Osteocyte (in vitro differentiated cells): ENCODE results near the gene C19orf12. TPM values are rescaled to one million over a fixed set of nuclear protein-coding genes. Genes with fewer than 3 reads are reported as not detected.
"Not testable (repeated sequence)": the region's sequence is repeated elsewhere in the genome, so short reads cannot be mapped to it uniquely, and the experiment has no call there.

Experiments
- DNase-seq: peaks from one replicate; pipeline ENCODE4 v3.0.0; 2021; ENCODE audit warnings: mixed read lengths; ENCODE audit not compliant: unreplicated experiment; ENCODE audit errors: extremely low spot score
- H3K27ac Mint-ChIP-seq: one replicate; pipeline ENCODE4 v1.8.0; 2021; ENCODE audit warnings: mild to moderate bottlenecking, mixed read lengths; ENCODE audit not compliant: unreplicated experiment
- H3K27me3 Mint-ChIP-seq: one replicate; pipeline ENCODE4 v1.8.0; 2021; ENCODE audit warnings: mixed read lengths; ENCODE audit not compliant: unreplicated experiment
- H3K36me3 Mint-ChIP-seq: one replicate; pipeline ENCODE4 v1.8.0; 2021; ENCODE audit warnings: mixed read lengths; ENCODE audit not compliant: unreplicated experiment
- H3K4me1 Mint-ChIP-seq: one replicate; pipeline ENCODE4 v1.8.0; 2021; ENCODE audit warnings: mixed read lengths; ENCODE audit not compliant: unreplicated experiment
- H3K4me3 Mint-ChIP-seq: one replicate; pipeline ENCODE4 v1.8.0; 2021; ENCODE audit warnings: mild to moderate bottlenecking, moderate library complexity, mixed read lengths; ENCODE audit not compliant: unreplicated experiment
- H3K9me3 Mint-ChIP-seq: one replicate; pipeline ENCODE4 v1.8.0; 2021; ENCODE audit warnings: mixed read lengths; ENCODE audit not compliant: unreplicated experiment
- total RNA-seq: library from RNA; stranded (reverse); gene quantifications from 2 replicates; pipeline ENCODE4 v1.2.1, GENCODE V29; 2021
- TF ChIP-seq, protein P1 (sequence below): fragments of 200-600 bp; sonication (generic); IDR thresholded peaks from 2 replicates; pipeline ENCODE4 v1.5.0; 2021; ENCODE audit warnings: antibody characterized with exemption, mild to moderate bottlenecking, moderate library complexity

C19orf12 gene
- total RNA-seq, 1 donor from 2014 or later: 42.7 TPM

DNA sequence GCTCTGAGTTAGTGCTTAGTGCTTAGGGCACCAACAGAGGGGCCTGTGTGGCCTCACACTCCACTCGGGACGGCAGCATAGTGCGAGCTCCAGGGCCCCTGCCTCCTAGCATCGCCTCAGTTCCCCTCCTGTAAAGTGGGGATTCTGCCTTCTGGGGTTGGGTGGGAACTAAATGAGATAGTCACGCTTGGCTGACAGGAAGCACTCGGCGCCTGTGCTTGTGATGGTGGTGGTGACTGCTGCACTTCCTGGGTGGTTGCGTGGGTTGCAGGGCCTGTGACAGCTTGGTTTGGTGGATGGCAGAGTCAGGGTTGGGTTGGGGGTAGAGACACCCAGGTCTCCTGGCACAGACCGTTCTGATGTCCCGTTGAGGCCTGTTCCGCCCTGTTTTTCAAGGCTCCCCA, 42.1 kb downstream of the C19orf12 start:
- Mint-ChIP-seq H3K27ac (no peak overlapping the region), H3K4me3 (no peak overlapping the region), H3K27me3 (no peaks in the 10 kb centered on the region), H3K4me1 (peaks cover 42% of the 10 kb centered on the region), H3K9me3 (no peaks in the 10 kb centered on the region), H3K36me3 (peaks cover 31% of the 10 kb centered on the region)
- no peak for DNase-seq
- TF ChIP-seq, protein P1, sequence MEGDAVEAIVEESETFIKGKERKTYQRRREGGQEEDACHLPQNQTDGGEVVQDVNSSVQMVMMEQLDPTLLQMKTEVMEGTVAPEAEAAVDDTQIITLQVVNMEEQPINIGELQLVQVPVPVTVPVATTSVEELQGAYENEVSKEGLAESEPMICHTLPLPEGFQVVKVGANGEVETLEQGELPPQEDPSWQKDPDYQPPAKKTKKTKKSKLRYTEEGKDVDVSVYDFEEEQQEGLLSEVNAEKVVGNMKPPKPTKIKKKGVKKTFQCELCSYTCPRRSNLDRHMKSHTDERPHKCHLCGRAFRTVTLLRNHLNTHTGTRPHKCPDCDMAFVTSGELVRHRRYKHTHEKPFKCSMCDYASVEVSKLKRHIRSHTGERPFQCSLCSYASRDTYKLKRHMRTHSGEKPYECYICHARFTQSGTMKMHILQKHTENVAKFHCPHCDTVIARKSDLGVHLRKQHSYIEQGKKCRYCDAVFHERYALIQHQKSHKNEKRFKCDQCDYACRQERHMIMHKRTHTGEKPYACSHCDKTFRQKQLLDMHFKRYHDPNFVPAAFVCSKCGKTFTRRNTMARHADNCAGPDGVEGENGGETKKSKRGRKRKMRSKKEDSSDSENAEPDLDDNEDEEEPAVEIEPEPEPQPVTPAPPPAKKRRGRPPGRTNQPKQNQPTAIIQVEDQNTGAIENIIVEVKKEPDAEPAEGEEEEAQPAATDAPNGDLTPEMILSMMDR: no peak

DNA sequence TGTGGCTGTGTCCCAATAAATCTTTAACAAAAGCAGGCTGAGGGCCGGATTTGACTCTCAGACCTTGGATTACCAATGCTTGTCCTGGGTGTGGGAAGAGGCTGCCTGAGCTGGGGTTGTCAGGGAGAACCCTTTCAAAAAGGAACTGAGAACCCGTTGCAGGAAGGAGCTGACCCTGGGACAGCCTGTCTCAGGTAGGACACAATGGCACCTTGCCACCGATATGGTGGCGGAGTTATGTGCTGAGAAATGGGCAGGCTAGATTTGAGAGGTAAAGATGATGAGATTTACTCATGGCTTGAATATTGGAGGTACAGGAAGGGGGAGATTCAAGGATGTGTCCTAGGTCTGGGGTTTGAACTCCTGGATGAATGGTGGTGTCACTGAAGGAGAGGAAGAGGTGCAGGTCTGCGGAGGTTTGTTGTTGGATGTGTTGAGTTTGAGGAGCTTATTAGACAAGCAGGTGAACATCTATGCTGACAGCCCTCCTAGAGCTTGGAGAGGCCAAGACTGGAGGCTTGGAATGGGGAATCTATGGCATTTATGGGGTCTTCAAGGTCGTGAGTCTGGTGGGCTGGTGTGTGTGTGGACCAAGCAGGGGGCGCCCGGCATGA, 42.6 kb downstream of the C19orf12 start:
- no peak for DNase-seq
- TF ChIP-seq, protein P1: no peak
- peaks cover 48% of the 10 kb centered on the region for H3K4me1 Mint-ChIP-seq
- H3K36me3 Mint-ChIP-seq: peaks cover 31% of the 10 kb centered on the region
- H3K9me3 Mint-ChIP-seq: no peaks in the 10 kb centered on the region
- no peak overlapping the region for H3K4me3 Mint-ChIP-seq
- no peak overlapping the region for H3K27ac Mint-ChIP-seq
- H3K27me3 Mint-ChIP-seq: no peaks in the 10 kb centered on the region

DNA sequence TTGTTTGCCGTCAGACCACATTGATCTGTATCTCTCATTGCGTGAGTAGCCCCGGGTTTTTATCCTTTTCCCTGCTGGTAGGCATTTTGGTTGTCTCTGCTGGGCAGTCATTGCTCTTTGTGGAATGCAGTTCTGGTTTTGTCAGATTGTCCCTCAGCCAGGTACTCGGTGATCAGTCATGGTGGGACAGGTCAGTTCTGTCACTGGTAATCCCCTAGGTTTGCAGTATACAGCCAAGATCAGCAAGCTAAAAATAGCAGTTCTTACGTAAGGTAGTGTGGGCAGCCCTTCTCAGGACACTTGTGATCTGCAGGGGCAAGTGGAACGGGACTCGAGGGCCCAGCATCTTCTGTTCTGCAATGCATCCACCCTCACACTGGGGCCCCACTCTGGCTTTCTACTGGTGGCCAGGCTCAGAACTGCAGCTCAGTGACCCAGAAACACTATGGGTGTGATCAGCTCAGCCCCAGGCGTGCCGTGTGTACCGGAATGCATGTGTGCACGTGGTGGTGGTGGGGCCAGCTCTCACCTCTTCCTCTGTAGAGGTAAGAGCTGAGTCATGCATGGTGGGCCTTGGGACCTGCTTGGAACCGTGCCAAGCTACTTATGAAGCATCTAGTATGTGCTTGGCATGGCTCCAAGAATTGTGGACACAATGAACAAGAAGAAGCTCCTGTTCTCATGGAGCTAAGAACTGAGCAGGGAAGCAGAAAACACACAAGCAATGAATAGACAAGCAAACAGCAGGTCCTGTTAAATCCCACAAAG, 43.5 kb downstream of the C19orf12 start:
- DNase-seq: no peak
- no peaks in the 10 kb centered on the region for H3K9me3 Mint-ChIP-seq
- no peak overlapping the region for H3K4me3 Mint-ChIP-seq
- H3K36me3 Mint-ChIP-seq: peaks cover 32% of the 10 kb centered on the region
- peaks cover 56% of the 10 kb centered on the region for H3K4me1 Mint-ChIP-seq
- no peaks in the 10 kb centered on the region for H3K27me3 Mint-ChIP-seq
- TF ChIP-seq, protein P1: no peak
- H3K27ac Mint-ChIP-seq: no peak overlapping the region

DNA sequence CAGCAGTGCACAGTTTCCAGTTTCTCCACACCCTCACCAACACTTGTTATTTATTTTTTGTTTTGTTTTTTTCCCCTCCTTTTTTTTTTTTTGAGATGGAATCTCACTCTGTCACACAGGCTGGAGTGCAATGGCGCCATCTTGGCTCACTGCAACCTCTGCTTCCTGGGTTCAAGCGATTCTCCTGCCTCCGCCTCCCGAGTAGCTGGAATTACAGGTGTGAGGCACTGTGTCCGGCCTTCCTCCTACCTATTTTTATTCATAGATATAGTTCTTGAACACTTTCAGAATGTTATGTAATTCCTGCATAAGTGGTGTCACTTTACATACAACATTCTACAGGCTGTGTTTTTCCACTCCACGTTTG, 44.1 kb downstream of the C19orf12 start:
- not testable (repeated sequence) for H3K27ac Mint-ChIP-seq, DNase-seq, H3K9me3 Mint-ChIP-seq, H3K27me3 Mint-ChIP-seq, H3K4me3 Mint-ChIP-seq
- Mint-ChIP-seq H3K36me3 (peaks cover 30% of the 10 kb centered on the region), H3K4me1 (peaks cover 59% of the 10 kb centered on the region)

DNA sequence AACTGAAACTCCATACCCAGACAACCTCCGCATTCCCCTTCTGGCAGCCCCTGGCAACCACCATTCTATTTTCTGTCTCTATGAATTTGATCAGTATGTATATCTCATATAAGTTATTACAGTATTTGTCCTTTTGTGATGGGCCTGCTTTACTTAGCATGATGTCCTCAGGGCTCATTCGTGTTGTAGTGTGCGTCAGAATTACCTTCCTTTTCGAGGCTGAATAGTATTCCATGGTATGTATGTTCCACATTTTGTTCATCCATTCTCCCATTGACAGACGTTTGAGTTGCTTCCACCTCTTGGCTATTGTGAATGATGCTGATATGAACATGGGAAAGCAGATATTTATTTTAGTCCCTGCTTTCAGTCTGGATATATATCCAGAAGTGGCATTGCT, 44.8 kb downstream of the C19orf12 start:
- no peak for DNase-seq
- TF ChIP-seq, protein P1: no peak
- Mint-ChIP-seq H3K27me3 (no peaks in the 10 kb centered on the region), H3K9me3 (no peaks in the 10 kb centered on the region), H3K4me3 (no peak overlapping the region), H3K36me3 (peaks cover 29% of the 10 kb centered on the region), H3K27ac (no peak overlapping the region), H3K4me1 (peaks cover 59% of the 10 kb centered on the region)
